ENCODE data around the gene B3GNT9. TPM values are rescaled to one million over a fixed set of nuclear protein-coding genes. Genes with fewer than 3 reads are reported as not detected.
A peak's percentile ranks its signal among the peaks of the same experiment; 100 is the strongest.

Gene B3GNT9
- total and polyA plus RNA-seq, 2 of the 8 experiments (the other 6 are each of a cell fraction or from before 2014, with no cell fraction given), result 3.5 to 9.0 TPM

- TF ChIP-seq ATF2 (IDR thresholded peaks at IDR 0.05; ENCODE audit: low read length), result no peak
- TF ChIP-seq MAFK (IDR thresholded peaks at IDR 0.05; ENCODE audit: low read depth, low read length), result no peak
- TF ChIP-seq NANOG (IDR thresholded peaks at IDR 0.05; ENCODE audit: insufficient read depth, low read depth, low read length, poor library complexity, severe bottlenecking), result no peak
- peak; percentile 86 for TF ChIP-seq KDM1A (IDR thresholded peaks at IDR 0.05; ENCODE audit: borderline replicate concordance, low read length)
- no peak for TF ChIP-seq EP300 (IDR thresholded peaks at IDR 0.05; ENCODE audit: borderline replicate concordance in 1 of 2, low read depth in 2 of 2, low read length in 2 of 2)
- no peak for TF ChIP-seq SIX5 (IDR thresholded peaks at IDR 0.05; ENCODE audit: low read depth, low read length)
- no peak for TF ChIP-seq CBX5 (IDR thresholded peaks at IDR 0.05; ENCODE audit: low read depth, low read length)
- TF ChIP-seq SP1 (IDR thresholded peaks at IDR 0.05; ENCODE audit: low read depth, low read length), result no peak
- TF ChIP-seq RNF2 (IDR thresholded peaks at IDR 0.05; ENCODE audit: borderline replicate concordance, low read depth, low read length, missing control alignments, poor library complexity, severe bottlenecking), result peak; percentile 89
Observed at GRCh38 chr16:67165121-67166078, 14.6 kb upstream of the B3GNT9 start (continued).
